Peyer's patch (tissue), 4 donors: ENCODE measurements around the gene GTPBP8.

ENCODE experiments used
- CTCF ChIP-seq, 6 experiments: fragments of 450-650 bp in 4 of 6; fragments of 200-600 bp in 2 of 6; sonication (generic) in 1 of 6; IDR thresholded peaks; one replicate each; pipeline ENCODE4 v1.5.1; 2017 to 2019; ENCODE audit warnings: antibody characterized with exemption in 6 of 6, mild to moderate bottlenecking in 3 of 6, moderate library complexity in 1 of 6
- POLR2A ChIP-seq, 2 donors: fragments of 450-650 bp; IDR thresholded peaks; one replicate each; pipeline ENCODE4 v1.5.1; 2017; ENCODE audit warnings: antibody characterized with exemption in 2 of 2, mild to moderate bottlenecking in 2 of 2, moderate library complexity in 2 of 2

- TF ChIP-seq CTCF (IDR thresholded peaks at IDR 0.05) (no peak), POLR2A (IDR thresholded peaks at IDR 0.05) (no peak)
Observed at GRCh38 chr3:112948346-112948838, 42.4 kb upstream of the GTPBP8 start.
